HG03469 (cell line): ENCODE measurements around the gene ADAMTSL1.
"Not testable (repeated sequence)": the region's sequence is repeated elsewhere in the genome, so short reads cannot be mapped to it uniquely, and the experiment has no call there.

ENCODE experiments used
- ATAC-seq: cut with Tn5 transposase; IDR thresholded peaks from one replicate; pipeline ENCODE4 v1.9.1; 2021; ENCODE audit warnings: mild to moderate bottlenecking, moderate library complexity, moderate number of reproducible peaks; ENCODE audit not compliant: unreplicated experiment

ADAMTSL1 gene

GRCh38 chr9:18837402-18837801 lies 363.4 kb downstream of the ADAMTSL1 start:
- ATAC-seq: no peak

- no peak for ATAC-seq
Measured at GRCh38 chr9:18847576-18848275, 373.8 kb downstream of the ADAMTSL1 start.

- ATAC-seq: no peak
Measured at GRCh38 chr9:18848657-18849056, 374.7 kb downstream of the ADAMTSL1 start.

GRCh38 chr9:18849270-18849669 lies 375.3 kb downstream of the ADAMTSL1 start:
- no peak for ATAC-seq

- no peak for ATAC-seq
Measured at GRCh38 chr9:18849890-18850677, 376.1 kb downstream of the ADAMTSL1 start.

GRCh38 chr9:18851069-18851795 lies 377.3 kb downstream of the ADAMTSL1 start:
- ATAC-seq: no peak

GRCh38 chr9:18855656-18856055 lies 381.7 kb downstream of the ADAMTSL1 start:
- ATAC-seq: no peak

- no peak for ATAC-seq
Measured at GRCh38 chr9:18857334-18857733, 383.4 kb downstream of the ADAMTSL1 start.

- no peak for ATAC-seq
Measured at GRCh38 chr9:18857769-18858168, 383.8 kb downstream of the ADAMTSL1 start.

GRCh38 chr9:18861609-18862544 lies 387.9 kb downstream of the ADAMTSL1 start:
- ATAC-seq: no peak

GRCh38 chr9:18863791-18864190 lies 389.8 kb downstream of the ADAMTSL1 start:
- ATAC-seq: no peak

GRCh38 chr9:18864516-18864915 lies 390.6 kb downstream of the ADAMTSL1 start:
- ATAC-seq: no peak

GRCh38 chr9:18865542-18865941 lies 391.6 kb downstream of the ADAMTSL1 start:
- no peak for ATAC-seq

- ATAC-seq: no peak
Measured at GRCh38 chr9:18866121-18866831, 392.3 kb downstream of the ADAMTSL1 start.

- ATAC-seq: no peak
Measured at GRCh38 chr9:18869725-18870124, 395.8 kb downstream of the ADAMTSL1 start.

GRCh38 chr9:18874069-18874468 lies 400.1 kb downstream of the ADAMTSL1 start:
- ATAC-seq: no peak

- ATAC-seq: not testable (repeated sequence)
Measured at GRCh38 chr9:18874990-18875389, 401.0 kb downstream of the ADAMTSL1 start.

GRCh38 chr9:18877984-18878383 lies 404.0 kb downstream of the ADAMTSL1 start:
- ATAC-seq: no peak

- ATAC-seq: no peak
Measured at GRCh38 chr9:18881758-18882157, 407.8 kb downstream of the ADAMTSL1 start.

GRCh38 chr9:18887546-18887945 lies 413.6 kb downstream of the ADAMTSL1 start:
- ATAC-seq: no peak
